GM19372 (cell line): ENCODE measurements around the gene JAZF1.
A peak's percentile ranks its signal among the peaks of the same experiment; 100 is the strongest.

ENCODE experiments used
- ATAC-seq: cut with Tn5 transposase; IDR thresholded peaks from one replicate; pipeline ENCODE4 v1.9.1; 2021; ENCODE audit warnings: mild to moderate bottlenecking, low read depth, moderate library complexity; ENCODE audit not compliant: unreplicated experiment

The JAZF1 gene

DNA sequence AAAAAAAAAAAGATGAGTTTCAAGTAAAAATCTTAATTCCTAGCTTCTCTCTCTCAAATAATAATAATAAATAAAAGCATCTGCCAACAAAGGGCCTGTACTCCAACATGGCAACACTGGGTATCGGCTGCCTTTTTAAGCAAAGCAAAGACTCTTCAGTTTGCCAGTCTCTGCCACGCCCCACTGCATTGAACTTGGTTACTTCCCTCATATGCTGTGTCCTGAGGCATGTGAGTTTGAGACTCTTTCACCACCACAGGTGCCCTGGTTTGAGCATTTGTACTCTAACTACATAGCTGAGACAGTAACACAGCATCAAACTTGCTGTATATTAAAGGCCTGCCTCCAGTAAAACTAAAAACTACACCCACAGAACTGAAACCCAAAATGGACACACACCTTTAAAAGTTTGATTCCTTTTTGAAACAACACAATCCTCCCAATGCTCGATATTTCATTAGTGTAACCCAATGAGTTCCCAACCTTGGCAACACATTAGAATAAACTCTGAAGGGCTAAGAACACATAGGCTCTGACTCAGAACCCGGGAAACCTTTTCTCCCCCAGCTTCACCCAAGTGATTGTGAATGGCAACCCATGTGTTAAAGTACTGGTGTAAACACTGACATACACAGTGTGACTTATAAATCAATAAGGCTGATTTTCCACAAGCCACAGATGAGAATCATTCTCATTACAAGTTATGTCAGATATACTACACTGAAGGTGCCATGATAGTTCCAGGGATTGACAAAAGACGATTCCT lies 12.0 kb downstream of the JAZF1 start:
- no peak for ATAC-seq

GRCh38 chr7:28166982-28167715 lies 13.4 kb downstream of the JAZF1 start:
- ATAC-seq = no peak

- no peak for ATAC-seq
Measured at GRCh38 chr7:28165961-28166955, 14.3 kb downstream of the JAZF1 start.

DNA sequence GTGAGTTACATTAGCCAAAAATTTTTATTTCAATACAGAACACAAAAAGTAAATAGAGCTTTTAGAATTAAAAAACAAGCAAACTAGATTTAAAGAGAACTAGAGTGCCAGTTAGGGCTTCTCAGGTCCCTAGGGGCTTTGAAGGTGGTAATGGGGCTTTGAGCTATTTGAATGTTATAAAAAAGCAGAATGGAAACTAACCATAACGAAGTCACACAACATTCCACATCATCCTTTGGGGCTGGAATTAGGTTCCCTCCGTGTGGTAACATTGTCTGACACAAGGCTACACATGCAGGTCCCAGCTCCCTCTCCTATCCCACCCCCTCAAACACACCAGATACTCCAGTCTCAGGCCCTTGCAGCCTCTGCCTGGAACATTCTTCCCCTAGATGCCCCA lies 15.3 kb downstream of the JAZF1 start:
- ATAC-seq = no peak

- no peak for ATAC-seq
Measured at GRCh38 chr7:28163949-28164348, 16.6 kb downstream of the JAZF1 start.

- no peak for ATAC-seq
Measured at GRCh38 chr7:28161331-28161730, 19.3 kb downstream of the JAZF1 start.

GRCh38 chr7:28160551-28160991 lies 20.0 kb downstream of the JAZF1 start:
- no peak for ATAC-seq

GRCh38 chr7:28157831-28158416 lies 22.7 kb downstream of the JAZF1 start:
- no peak for ATAC-seq

DNA sequence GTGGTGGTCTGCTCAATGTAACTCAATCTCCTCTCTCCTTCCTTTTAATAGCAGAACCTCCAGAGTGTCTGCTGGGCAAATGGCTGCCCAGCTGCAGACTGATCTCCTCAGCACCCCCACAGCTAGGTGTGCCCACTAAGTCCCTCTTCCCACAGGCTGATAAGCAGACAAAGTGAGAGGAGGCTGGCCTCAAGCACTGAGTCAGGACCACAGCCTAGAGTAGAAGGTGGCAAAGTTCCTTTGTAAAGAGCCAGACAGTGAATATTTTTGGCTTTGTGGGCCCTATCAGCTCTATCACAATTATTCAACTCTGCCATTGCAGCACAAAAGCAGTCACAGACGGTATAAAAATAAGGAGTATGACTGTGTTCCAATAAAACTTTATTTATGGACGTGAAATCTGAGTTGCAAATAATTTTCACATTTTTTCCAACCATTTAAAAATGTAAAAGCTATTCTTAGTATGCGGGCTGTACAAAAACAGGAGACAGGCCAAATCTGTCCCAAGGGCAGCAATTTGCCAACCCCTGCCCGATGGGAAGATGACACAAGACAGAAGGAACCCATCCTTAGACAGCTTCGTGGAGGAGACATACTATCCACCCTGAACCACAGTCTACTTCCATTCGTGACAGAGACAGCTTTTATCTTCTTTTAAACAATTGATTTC lies 23.4 kb downstream of the JAZF1 start:
- no peak for ATAC-seq

- ATAC-seq = no peak
Measured at GRCh38 chr7:28156401-28156800, 24.2 kb downstream of the JAZF1 start.

DNA sequence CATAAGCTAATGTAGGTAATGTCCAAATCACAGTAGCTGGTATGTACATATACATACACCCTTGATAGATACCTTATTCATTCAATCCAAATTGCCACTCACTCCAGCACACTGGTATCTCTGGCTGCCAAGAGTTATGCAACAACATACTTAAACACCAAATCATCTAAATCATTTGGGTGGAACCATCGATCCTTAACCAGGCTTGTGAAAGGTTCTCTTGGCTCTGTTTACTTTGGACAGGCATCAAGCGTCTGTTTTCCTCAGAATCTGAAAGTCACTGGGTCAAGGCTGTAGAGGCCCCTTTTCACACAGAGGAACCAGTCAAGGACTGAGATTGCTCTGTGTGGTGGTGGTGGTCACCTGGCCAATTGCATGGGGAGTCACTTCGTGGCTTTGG lies 24.6 kb downstream of the JAZF1 start:
- no peak for ATAC-seq

DNA sequence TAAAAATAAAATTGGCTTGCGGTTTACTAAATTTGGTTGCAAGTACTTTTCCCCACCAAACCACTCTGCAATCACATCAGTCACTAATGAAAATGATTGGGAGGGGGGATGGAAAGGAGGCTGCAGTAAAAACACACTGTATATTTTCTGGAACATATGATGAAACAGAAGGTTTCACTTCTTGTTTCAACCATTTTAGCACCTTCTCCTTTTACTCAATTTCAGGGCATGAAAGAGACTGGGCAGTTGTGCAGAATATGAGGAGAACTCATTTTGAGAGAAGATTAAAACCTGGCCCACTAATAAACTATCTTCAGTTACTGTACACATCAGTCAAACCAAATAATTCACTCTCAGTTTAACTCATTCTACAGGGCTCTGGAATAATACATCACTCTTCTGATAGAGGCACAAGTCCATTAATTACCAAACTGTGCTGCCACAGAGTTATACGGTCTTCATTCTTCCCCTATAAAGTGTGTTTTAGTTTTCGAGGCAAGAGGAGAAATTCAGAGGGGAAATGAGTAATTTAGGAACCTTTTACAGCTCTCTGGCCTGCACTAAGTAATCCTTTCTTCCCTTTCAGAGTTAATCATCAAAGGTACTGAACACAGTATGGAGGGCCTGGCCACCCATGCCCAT lies 25.5 kb downstream of the JAZF1 start:
- peak; percentile 67 for ATAC-seq

- ATAC-seq = no peak
Measured at GRCh38 chr7:28152594-28152993, 28.0 kb downstream of the JAZF1 start.

DNA sequence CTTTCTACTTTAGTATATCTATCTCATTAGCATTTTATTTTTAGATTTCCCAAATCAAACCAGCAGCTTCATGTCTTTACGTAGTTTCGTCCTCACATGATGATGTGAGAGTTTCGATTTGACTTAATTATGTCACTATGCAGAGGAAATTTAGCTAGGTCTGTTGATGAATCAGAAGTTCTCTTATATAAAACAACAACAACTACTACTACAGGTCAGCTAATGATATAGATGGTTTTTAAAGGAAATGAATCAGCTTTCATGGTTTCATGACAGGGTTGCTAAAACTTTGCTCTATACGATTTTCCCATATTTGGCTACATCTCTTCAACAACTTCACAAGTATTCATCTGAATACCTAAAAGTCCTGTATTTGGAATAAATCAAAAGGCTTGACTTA lies 28.6 kb downstream of the JAZF1 start:
- no peak for ATAC-seq

- no peak for ATAC-seq
Measured at GRCh38 chr7:28149291-28150101, 31.1 kb downstream of the JAZF1 start.

GRCh38 chr7:28145931-28146330 lies 34.7 kb downstream of the JAZF1 start:
- no peak for ATAC-seq

DNA sequence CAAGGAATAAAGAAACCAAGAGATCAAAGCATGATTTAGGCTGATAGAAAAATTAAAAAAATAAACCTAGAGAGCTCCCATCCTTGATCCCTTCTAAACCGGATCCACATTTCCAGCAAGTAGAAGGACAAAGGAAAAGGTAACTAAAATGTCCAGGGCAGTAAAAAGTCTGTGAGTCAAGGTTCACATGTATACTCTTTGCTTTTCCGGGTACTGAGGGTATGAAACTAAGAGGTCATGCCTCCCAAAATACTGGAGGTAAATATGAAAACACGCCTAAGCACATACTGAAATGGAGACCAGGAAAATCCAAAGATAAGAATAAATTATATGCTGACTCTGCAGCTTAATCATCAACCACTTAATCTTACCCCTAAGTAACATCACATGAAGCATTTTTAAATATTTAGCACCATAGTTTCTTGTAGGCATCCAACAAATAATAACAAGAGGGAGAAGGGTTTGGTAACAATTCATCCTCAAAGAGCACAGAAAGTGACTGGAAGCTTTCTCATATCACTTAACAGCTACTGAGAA lies 35.4 kb downstream of the JAZF1 start:
- ATAC-seq = no peak

GRCh38 chr7:28144266-28144665 lies 36.3 kb downstream of the JAZF1 start:
- ATAC-seq = no peak
